Measurements from ENCODE around the gene MSI2.

The MSI2 gene

GRCh38 chr17:57678393-57678792 lies 422.1 kb downstream of the MSI2 start:
- DNase-seq = no peak

- DNase-seq = no peak
These were observed 423.0 kb downstream of the MSI2 start for GRCh38 chr17:57679356-57679755.

- DNase-seq = no peak
These were observed 423.8 kb downstream of the MSI2 start for GRCh38 chr17:57679906-57680695.

GRCh38 chr17:57682701-57683100 lies 426.4 kb downstream of the MSI2 start:
- no peak for DNase-seq

GRCh38 chr17:57684711-57685498 lies 428.6 kb downstream of the MSI2 start:
- DNase-seq = no peak

GRCh38 chr17:57685499-57686132 lies 429.3 kb downstream of the MSI2 start:
- DNase-seq = no peak

- DNase-seq = no peak
These were observed 431.3 kb downstream of the MSI2 start for GRCh38 chr17:57687642-57688041.

GRCh38 chr17:57689254-57689653 lies 432.9 kb downstream of the MSI2 start:
- DNase-seq = no peak

GRCh38 chr17:57691939-57692338 lies 435.6 kb downstream of the MSI2 start:
- no peak for DNase-seq

- DNase-seq = no peak
These were observed 436.4 kb downstream of the MSI2 start for GRCh38 chr17:57692770-57693169.

GRCh38 chr17:57694051-57694450 lies 437.7 kb downstream of the MSI2 start:
- no peak for DNase-seq

GRCh38 chr17:57696050-57696449 lies 439.7 kb downstream of the MSI2 start:
- DNase-seq = no peak

GRCh38 chr17:57697197-57697596 lies 440.9 kb downstream of the MSI2 start:
- DNase-seq = no peak

GRCh38 chr17:57697891-57698711 lies 441.8 kb downstream of the MSI2 start:
- DNase-seq = no peak

GRCh38 chr17:57699751-57700219 lies 443.5 kb downstream of the MSI2 start:
- no peak for DNase-seq

- DNase-seq = no peak
These were observed 444.8 kb downstream of the MSI2 start for GRCh38 chr17:57701124-57701523.

GRCh38 chr17:57703273-57703672 lies 446.9 kb downstream of the MSI2 start:
- DNase-seq = no peak

- DNase-seq = no peak
These were observed 448.1 kb downstream of the MSI2 start for GRCh38 chr17:57704448-57704847.

GRCh38 chr17:57705921-57706695 lies 449.8 kb downstream of the MSI2 start:
- no peak for DNase-seq

- no peak for DNase-seq
These were observed 450.4 kb downstream of the MSI2 start for GRCh38 chr17:57706761-57707160.

- no peak for DNase-seq
These were observed 451.6 kb downstream of the MSI2 start for GRCh38 chr17:57707892-57708291.

GRCh38 chr17:57708410-57708809 lies 452.1 kb downstream of the MSI2 start:
- DNase-seq = no peak

All from activated gamma-delta T cell treated with Interleukin-2 at 50 U/mL for 16 hours (primary cell).